ENCODE results near the gene BCOR. TPM values are rescaled to one million over a fixed set of nuclear protein-coding genes. Genes with fewer than 3 reads are reported as not detected.

BCOR gene
- total RNA-seq, 1 experiment from 2014 or later = 21.8 TPM

- Histone ChIP-seq H2AFZ (ENCODE audit: low read length) (no peak overlapping the region), H3K4me2 (ENCODE audit: low read length) (no peak overlapping the region), H3K79me2 (ENCODE audit: low read length) (no peaks in the 10 kb centered on the region), H3K4me1 (ENCODE audit: insufficient read depth, low read length) (peaks cover 9% of the 10 kb centered on the region), H3K9me3 (ENCODE audit: low read length) (no peaks in the 10 kb centered on the region), H3K36me3 (ENCODE audit: low read depth, low read length) (no peaks in the 10 kb centered on the region), H3K27me3 (ENCODE audit: low read length) (no peaks in the 10 kb centered on the region), H3F3A (ENCODE audit: low read length, unreplicated experiment) (no peaks in the 10 kb centered on the region), H3K27ac (ENCODE audit: low read length) (no peak overlapping the region), H3K9me2 (replicated peaks; ENCODE audit: low read length) (no peaks in the 10 kb centered on the region), H3K4me3 (ENCODE audit: low read length) (no peak overlapping the region), H4K20me1 (ENCODE audit: low read length) (no peaks in the 10 kb centered on the region), H3K9ac (ENCODE audit: low read length) (no peak overlapping the region)
- POLR2A ChIA-PET (ENCODE audit: unreplicated experiment) = no interaction called here
- TF ChIP-seq EZH2phosphoT487 (IDR thresholded peaks at IDR 0.05; ENCODE audit: borderline replicate concordance, low read length) = no peak
- TF ChIP-seq EZH2 (IDR thresholded peaks at IDR 0.05; ENCODE audit: low read length, unreplicated experiment) = no peak
- no peak for TF ChIP-seq CTCF (conservative IDR thresholded peaks at IDR 0.05; ENCODE audit: low read depth, low read length)
- ATAC-seq = no peak
- CTCF ChIA-PET = no interaction called here
- no peak for DNase-seq
- intact Hi-C loops (cut with micrococcal nuclease) = no loop called here
- no TSS peak for BruUV-seq (replicated peaks)
Measured at GRCh38 chrX:40006106-40007017, 91.4 kb downstream of the BCOR start.

- no peak for DNase-seq
- Histone ChIP-seq H3K4me1 (ENCODE audit: insufficient read depth, low read length) (0 out of 2 replicates have a peak, but pooled peaks cover under 1% of the 10 kb centered on the region), H3F3A (ENCODE audit: low read length, unreplicated experiment) (no peaks in the 10 kb centered on the region), H3K27ac (ENCODE audit: low read length) (no peak overlapping the region), H3K9ac (ENCODE audit: low read length) (no peak overlapping the region), H3K27me3 (ENCODE audit: low read length) (no peaks in the 10 kb centered on the region), H3K4me3 (ENCODE audit: low read length) (no peak overlapping the region), H3K79me2 (ENCODE audit: low read length) (no peaks in the 10 kb centered on the region), H2AFZ (ENCODE audit: low read length) (no peak overlapping the region), H3K4me2 (ENCODE audit: low read length) (no peak overlapping the region), H3K9me3 (ENCODE audit: low read length) (no peaks in the 10 kb centered on the region), H4K20me1 (ENCODE audit: low read length) (no peaks in the 10 kb centered on the region), H3K9me2 (replicated peaks; ENCODE audit: low read length) (no peaks in the 10 kb centered on the region), H3K36me3 (ENCODE audit: low read depth, low read length) (no peaks in the 10 kb centered on the region)
- CTCF ChIA-PET = no interaction called here
- intact Hi-C loops (cut with micrococcal nuclease) = no loop called here
- BruUV-seq (replicated peaks) = no TSS peak
- POLR2A ChIA-PET (ENCODE audit: unreplicated experiment) = no interaction called here
- no peak for ATAC-seq
- TF ChIP-seq CTCF (conservative IDR thresholded peaks at IDR 0.05; ENCODE audit: low read depth, low read length) (no peak), EZH2 (IDR thresholded peaks at IDR 0.05; ENCODE audit: low read length, unreplicated experiment) (no peak), EZH2phosphoT487 (IDR thresholded peaks at IDR 0.05; ENCODE audit: borderline replicate concordance, low read length) (no peak)
Measured at GRCh38 chrX:40005292-40006011, 92.3 kb downstream of the BCOR start.

GRCh38 chrX:40004921-40005291, 92.9 kb downstream of the BCOR start:
- Histone ChIP-seq H3K4me3 (ENCODE audit: low read length) (no peak overlapping the region), H3K4me2 (ENCODE audit: low read length) (no peak overlapping the region), H3K36me3 (ENCODE audit: low read depth, low read length) (no peaks in the 10 kb centered on the region), H3K27me3 (ENCODE audit: low read length) (no peaks in the 10 kb centered on the region), H3K4me1 (ENCODE audit: insufficient read depth, low read length) (no peaks in the 10 kb centered on the region), H3F3A (ENCODE audit: low read length, unreplicated experiment) (no peaks in the 10 kb centered on the region), H3K9ac (ENCODE audit: low read length) (no peak overlapping the region), H2AFZ (ENCODE audit: low read length) (no peak overlapping the region), H3K79me2 (ENCODE audit: low read length) (no peaks in the 10 kb centered on the region), H3K9me3 (ENCODE audit: low read length) (no peaks in the 10 kb centered on the region), H4K20me1 (ENCODE audit: low read length) (no peaks in the 10 kb centered on the region), H3K9me2 (replicated peaks; ENCODE audit: low read length) (no peaks in the 10 kb centered on the region), H3K27ac (ENCODE audit: low read length) (no peak overlapping the region)
- ChIA-PET CTCF (no interaction called here), POLR2A (ENCODE audit: unreplicated experiment) (no interaction called here)
- intact Hi-C loops (cut with micrococcal nuclease) = no loop called here
- DNase-seq (no peak), ATAC-seq (no peak)
- BruUV-seq (replicated peaks) = no TSS peak
- no peak for TF ChIP-seq CTCF (conservative IDR thresholded peaks at IDR 0.05; ENCODE audit: low read depth, low read length)
